ENCODE results near the gene RNF186.

DNA sequence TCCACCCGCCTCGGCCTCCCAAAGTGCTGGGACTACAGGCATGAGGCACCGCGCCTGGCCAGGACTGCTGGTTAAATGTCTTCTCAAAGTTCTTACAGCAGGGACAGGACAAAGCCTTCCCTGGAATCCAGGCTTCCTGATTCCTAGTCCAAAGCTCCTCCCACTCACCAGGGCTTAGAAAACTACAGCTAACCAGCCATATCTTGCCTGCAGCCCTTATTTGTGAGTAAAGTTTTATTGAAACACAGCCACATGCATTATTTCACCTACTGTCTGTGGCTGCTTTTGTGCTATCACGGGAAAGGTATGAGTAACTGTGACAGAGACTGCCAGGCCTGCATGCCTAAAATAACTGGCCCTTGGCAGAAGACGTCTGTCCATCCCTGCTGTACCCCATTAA, 39.8 kb downstream of the RNF186 start:
- TF ChIP-seq CTCF (IDR thresholded peaks at IDR 0.05; ENCODE audit: low read depth, low read length, missing input control) (no peak), TAF1 (conservative IDR thresholded peaks at IDR 0.05) (no peak), REST (IDR thresholded peaks at IDR 0.05) (no peak), SP1 (IDR thresholded peaks at IDR 0.05) (no peak)
